SH-SY5Y (cell line): ENCODE results near the gene LTA4H.

ENCODE experiments used
- GATA2 ChIP-seq: IDR thresholded peaks from 2 replicates; pipeline ENCODE4 v1.6.1; 2011; ENCODE audit warnings: mild to moderate bottlenecking, low read depth, low read length
- GATA3 ChIP-seq: IDR thresholded peaks from 2 replicates; pipeline ENCODE4 v1.6.1; 2011; ENCODE audit warnings: low read depth, mild to moderate bottlenecking, low read length, moderate library complexity

The LTA4H gene

GRCh38 chr12:95974358-95974757 is 61.0 kb downstream of the LTA4H start:
- TF ChIP-seq GATA3 (no peak), GATA2 (no peak)

GRCh38 chr12:95972832-95973456 is 62.4 kb downstream of the LTA4H start:
- TF ChIP-seq GATA3 (no peak), GATA2 (no peak)

DNA sequence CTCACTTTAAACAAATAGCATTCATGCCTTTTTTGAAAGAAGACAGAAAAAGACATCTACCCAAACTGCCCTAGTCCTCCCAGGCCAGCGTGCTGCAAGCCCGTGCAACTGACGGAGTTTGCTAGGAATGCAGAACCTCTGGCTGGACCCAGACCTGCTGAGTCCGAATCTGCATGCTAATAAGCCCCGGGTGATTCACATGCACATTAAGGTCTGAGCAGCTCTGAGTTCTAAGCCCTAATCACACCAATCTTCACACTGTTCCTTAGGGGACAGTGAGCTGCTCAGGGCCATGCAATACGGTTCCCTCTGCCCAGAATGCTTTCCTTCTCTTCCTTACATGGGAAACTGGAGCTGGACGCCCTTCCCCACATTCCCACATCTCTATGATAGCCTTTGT is 64.5 kb downstream of the LTA4H start:
- no peak for TF ChIP-seq GATA3

GRCh38 chr12:95967301-95967700 is 68.1 kb downstream of the LTA4H start:
- TF ChIP-seq GATA3 (no peak), GATA2 (no peak)

GRCh38 chr12:95966287-95966870 is 69.0 kb downstream of the LTA4H start:
- TF ChIP-seq GATA2 (no peak), GATA3 (no peak)

GRCh38 chr12:95963096-95963495 is 72.3 kb downstream of the LTA4H start:
- no peak for TF ChIP-seq GATA2
- TF ChIP-seq GATA3: no peak

GRCh38 chr12:95962222-95962621 is 73.2 kb downstream of the LTA4H start:
- TF ChIP-seq GATA2 (no peak), GATA3 (no peak)

DNA sequence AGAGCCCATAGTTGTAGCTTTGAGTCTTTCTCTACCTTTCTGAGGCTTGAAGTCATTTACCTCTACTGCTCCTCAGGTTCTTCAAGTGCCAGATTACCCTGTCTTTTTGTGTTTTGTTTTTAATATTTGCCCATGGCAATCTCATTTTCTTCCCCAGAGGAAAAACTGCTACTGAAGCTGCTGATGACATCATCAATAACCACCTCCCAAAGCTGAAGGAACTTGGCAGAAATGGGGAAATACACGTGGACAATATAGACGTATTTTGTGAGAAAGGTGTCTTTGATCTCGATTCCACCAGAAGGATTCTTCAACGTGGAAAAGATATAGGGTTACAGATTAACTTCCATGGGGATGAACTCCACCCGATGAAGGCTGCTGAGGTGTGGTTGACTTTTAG is 75.1 kb downstream of the LTA4H start:
- no peak for TF ChIP-seq GATA3
- no peak for TF ChIP-seq GATA2

DNA sequence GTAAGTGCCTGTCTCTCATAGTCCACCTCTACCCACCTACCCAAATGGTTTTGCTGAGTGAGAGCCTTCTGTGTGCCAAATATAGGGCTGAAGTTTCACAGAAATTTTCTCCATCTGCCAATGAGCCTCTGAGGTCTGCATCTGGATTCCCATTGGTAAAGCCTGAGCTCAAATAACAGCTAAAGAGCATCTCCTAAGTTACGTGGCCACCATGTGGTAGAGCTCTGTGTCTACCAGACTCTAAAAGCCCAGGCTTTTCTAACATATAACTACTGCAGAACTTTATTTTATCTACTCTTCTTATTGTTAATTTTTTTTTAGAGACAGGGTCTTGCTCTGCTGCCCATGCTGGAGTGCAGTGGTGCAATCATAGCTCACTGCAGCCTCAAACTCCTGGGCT is 76.3 kb downstream of the LTA4H start:
- no peak for TF ChIP-seq GATA3
- TF ChIP-seq GATA2: no peak

DNA sequence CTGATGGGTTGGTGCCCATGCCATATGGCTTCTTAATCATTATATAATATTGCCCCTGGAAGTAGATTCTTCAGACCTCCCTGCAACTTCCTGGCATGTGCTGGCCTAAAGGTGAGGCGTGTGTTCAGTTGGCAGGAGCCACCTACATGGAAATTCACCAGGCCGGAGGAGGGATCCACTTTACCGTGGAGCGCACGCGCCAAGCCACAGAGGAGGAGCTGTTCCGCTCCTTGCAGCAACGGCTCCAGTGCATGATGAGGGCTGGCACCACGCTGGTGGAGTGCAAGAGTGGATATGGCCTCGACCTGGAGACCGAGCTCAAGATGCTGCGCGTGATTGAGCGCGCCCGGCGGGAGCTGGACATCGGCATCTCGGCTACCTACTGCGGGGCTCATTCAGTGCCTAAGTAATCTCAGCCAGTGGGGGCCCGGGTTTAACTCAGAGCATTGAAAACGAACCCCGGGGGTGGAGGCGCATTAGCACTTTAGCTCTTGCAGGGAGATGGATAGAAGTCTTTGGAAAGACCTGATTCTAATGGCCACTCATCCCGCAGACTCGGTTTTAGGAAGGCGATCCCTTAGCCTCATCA is 78.7 kb downstream of the LTA4H start:
- TF ChIP-seq GATA3 (no peak), GATA2 (no peak)

GRCh38 chr12:95955549-95956159 is 79.7 kb downstream of the LTA4H start:
- no peak for TF ChIP-seq GATA3
- TF ChIP-seq GATA2: no peak

- TF ChIP-seq GATA2: no peak
- no peak for TF ChIP-seq GATA3
Measured at GRCh38 chr12:95953000-95953399, 82.4 kb downstream of the LTA4H start.

GRCh38 chr12:95951515-95951914 is 83.9 kb downstream of the LTA4H start:
- TF ChIP-seq GATA3: no peak
- TF ChIP-seq GATA2: no peak
